Raji (cell line): Measurements from ENCODE around the gene CCBE1.

ENCODE experiments used
- POLR2A ChIP-seq: IDR thresholded peaks from 2 replicates; pipeline ENCODE4 v1.6.1; 2011; ENCODE audit warnings: low read depth, low read length, control low read depth; ENCODE audit not compliant: insufficient read depth

CCBE1 gene

DNA sequence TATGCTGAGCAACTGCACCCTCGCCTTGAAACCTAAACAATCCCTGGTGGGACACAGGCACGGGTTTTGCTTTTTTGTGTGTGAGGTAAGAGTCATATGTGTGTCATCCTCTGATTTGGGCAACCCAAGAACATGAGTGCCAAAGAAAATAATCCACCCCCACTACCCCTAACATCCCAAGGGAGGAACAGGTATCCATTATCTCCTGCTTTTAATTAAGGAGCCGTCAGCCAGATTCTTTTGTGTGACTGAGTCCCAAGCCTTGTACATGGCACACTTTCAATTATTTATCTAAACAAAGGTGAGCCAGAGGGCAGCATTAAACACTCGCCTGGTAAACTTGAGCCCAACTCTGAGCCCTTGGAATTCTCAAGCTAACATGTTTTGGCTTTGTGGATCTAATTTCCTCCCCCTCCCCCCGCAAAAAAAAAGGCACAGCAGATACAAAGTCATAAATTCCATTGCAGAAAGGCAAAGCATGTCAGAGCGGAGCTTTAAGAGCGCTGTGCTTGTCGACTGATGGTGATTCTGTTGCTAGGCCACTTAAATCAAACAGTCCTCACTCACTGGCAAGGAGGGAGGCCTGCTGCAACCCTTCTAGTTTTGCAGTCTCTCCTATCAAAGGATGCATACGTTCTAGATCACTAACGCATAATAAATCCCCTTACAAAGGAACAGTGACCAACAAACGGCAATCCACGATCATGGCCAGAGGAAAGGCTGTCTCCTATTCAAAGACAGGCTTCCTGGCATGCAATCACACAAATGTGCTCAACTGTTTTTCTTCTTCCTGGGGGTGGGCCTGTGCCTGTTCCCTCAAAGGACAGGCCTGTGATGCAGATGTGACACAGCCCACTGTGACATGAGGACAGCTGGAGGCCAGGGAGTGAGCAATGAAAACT lies 194.7 kb downstream of the CCBE1 start:
- TF ChIP-seq POLR2A = no peak

DNA sequence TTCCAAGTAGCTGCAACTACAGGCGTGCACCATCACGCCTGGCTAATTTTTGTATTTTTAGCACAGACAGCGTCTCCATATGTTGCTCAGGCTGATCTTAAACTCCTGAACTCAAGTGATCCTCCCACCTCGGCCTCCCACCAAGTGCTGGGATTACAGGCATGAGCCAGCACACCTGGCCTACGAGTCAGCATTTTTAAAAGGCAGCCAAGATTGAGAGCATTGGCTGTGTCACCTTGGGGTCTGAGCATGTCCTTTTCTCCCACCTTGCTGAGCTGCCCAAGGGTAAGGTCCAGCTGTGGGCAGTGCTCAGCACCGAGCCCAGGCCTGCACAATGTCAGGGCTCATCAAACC lies 195.3 kb downstream of the CCBE1 start:
- TF ChIP-seq POLR2A = no peak

DNA sequence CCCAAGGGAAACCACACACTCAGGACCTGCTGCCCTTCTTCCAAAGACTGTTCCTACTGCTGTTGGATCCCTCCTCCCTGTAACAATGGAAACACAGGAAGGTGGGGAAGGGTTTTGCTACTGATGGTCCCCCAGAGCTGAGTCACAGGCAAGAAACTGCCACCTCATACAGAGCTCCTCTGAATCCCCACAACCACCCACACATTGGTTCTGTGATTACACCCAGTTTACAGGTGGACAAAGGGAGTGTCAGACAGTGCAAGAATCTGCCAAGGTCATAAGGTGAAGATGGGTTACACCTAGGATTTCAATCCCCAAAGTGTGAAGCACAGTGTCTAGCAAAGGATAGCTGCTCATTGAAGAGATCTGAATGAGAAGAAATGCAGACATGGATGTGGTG lies 196.5 kb downstream of the CCBE1 start:
- no peak for TF ChIP-seq POLR2A

DNA sequence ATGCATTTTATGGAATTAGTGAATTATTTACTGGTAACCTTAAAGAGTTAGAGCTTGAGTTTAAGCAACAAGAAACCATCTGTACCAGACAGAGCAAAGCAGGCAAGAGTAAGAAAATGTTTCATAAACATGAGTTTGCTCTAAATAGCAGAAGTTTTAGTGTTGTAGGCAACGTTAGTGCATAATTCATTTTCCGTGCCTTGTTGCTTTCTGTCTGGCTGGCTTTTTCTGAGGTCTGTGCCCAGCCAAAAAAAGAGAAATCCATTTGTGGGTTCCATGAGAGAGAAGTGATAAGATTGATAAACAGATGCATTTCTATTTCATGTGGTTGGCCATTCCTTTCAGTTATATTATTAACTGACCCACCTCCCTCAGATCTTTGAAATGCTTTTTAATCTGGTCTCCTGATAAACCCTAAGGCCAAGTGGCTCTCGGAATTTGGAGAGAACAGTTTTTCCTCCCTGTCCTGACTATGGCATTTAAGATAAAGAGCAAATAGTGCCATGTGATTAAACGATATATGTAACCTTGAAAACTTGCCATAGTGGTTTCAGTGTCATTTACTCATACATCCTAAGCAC lies 198.6 kb downstream of the CCBE1 start:
- TF ChIP-seq POLR2A = no peak

DNA sequence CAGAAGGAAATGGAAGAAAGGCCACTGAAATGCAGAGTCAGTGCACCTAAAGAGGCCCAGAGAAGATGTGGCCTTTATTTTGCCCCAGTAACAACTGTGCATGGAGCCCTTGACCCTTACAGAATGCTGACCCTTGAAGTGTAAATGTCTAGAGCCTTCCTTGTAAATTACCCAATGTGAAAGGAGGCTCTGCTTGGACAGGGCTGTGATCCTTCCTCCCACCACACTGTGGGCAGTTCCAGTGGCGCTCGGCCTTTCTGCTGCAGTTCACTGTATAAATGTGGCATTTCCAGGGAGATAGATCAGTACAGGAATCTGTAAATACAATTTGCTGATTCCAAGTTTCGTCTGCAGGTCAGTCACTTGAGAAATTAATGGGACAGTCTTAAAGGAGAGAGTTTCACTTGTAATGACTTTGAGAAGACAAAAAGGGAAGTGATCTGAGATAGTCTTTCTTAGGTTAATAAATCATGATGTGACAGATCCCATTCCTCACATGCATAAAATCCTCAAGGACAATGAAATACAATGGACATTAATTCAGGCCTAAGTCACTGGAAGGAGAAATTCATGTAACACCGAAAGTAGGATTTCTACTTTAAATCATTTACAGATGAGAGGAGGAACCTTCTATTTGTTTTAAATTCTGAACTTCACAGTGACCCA lies 204.3 kb downstream of the CCBE1 start:
- no peak for TF ChIP-seq POLR2A

DNA sequence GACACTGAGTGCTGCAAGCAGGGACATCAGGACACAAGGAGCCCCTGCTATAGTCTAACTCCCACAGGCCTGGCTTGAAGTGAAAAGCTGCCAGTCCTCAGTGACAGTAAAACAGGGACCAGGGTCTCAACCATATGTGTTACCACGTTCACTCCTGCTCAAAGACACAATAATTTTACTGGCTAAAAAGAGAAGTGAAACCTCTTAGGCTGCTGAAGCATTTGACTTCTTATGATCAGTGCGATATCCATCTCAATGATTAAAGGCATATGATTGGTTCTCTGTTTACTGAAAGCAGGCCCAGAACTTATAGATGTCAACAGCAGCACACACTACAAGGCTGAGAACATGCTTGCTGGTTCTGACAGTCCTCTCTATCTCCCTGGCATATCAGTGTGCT lies 208.3 kb downstream of the CCBE1 start:
- TF ChIP-seq POLR2A = no peak

DNA sequence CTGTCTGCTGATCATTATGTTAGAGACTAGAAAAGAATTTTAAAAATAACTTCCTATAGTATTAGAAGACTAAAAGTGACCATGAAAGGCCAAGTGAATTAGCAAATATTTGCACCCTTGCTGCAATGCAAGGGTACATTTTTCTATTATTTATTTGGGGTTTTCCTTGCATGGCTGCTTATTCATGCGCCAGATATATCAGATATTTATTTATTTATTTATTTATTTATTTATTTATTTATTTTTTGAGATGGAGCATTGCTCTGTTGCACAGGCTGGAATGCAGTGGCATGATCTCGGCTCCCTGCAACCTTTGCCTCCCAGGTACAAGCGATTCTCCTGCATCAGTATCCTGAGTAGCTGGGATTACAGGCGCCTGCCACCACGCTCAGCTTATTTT lies 211.8 kb downstream of the CCBE1 start:
- no peak for TF ChIP-seq POLR2A

DNA sequence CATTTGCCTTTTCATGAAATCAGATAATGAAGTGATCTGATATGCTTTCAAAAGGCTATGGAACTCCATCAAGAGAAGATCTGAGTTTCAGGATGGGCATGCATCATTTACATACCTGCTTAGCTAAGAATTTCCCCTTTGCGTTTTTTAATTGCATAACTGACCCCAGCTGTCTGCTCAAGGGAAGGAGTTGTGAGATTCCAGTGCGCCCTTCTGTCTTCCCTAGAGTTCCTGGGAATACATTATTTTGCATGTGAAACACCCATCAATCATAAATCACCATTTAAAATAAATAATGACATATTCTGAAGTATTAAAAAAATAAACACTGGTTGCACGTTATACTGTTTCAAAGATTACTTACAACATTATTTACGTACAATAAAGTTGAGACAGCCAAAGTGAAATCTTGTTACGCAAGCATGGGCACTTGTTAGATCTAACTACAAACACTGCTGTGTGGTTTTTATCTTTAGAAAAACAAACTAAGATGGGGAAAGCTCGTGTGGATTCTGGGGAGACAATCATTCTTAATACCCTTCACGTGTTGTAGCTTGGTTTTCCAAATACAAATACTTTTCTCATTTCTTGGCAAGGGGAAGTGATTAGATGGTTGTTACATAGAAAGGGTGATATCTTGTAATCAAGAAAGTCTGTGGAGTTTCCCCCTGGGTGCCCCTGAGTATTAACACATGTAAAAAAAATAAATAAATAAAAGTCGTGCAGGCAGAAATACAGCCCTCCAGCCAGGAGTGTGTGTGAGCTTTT lies 212.5 kb downstream of the CCBE1 start:
- no peak for TF ChIP-seq POLR2A

DNA sequence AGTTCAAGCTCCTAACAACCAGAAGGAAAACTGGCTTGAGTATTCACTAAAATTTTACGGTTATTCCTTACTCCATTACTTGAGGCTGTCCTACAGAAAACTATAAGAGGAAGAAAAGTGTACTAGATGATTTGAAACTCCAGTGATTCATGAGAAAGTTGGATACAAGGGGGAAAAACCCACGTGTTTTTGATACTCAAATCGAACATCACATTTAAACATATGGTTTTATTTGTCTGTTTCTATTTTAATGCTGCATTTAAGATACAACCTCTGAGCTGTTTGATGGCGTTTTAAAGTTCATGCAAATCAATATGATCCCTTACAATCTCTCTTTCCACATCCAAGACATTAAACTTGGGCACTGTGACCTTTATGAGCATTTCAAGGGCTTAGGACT lies 213.1 kb downstream of the CCBE1 start:
- no peak for TF ChIP-seq POLR2A

DNA sequence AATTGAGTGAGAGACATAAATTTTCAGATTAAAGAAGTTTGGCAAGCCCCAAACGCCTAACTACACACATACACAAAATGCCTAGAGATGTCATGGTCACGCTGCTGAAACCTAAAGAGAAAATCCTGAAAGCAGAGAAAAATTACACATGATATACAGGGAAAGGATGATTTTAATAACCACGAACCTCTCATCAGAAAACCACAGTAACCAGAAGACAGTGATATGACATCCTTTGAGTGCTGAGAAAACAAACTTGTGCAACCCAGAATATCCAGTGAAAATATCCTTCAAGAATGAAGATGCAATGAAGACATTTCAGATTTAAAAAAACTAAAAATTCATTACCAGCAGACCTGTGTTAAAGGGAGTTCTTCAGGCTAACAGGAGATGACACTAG lies 215.8 kb downstream of the CCBE1 start:
- TF ChIP-seq POLR2A = no peak

DNA sequence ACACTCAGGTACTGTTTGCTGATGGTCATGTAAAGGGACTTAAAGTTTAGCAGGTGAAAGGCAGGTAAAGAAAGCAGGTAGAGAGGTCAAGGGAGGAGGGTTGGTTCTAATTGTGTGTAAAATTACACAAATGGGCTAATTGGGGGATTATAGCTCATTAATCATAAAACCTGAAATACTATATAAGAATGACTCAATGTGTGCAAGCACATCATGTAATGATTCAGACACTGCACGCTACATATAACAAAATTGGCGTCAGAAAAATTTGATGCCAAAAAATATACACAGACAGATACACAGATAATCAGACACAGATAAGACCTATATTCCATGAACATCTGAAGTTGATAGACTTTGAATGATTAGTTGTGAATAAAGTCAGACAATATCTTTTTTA lies 217.4 kb downstream of the CCBE1 start:
- TF ChIP-seq POLR2A = no peak

DNA sequence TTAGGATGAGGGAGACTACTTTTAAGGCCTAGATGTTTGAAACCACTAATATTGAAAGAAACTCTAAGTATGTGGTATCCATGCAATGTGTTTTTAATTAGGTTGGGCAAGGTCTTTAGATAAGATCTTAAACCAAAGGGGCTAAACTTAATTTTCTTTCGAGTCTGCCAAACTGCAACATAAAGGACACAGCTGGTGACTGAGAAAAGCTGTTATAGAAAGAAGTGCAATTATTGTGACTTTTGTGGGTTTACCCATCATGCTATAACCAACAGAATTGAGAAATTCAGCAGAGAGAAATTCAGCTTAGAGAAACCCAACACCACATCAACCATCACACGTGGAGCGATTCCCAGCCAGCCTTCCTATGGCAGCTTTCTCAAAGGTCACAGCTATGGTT lies 218.6 kb downstream of the CCBE1 start:
- no peak for TF ChIP-seq POLR2A

DNA sequence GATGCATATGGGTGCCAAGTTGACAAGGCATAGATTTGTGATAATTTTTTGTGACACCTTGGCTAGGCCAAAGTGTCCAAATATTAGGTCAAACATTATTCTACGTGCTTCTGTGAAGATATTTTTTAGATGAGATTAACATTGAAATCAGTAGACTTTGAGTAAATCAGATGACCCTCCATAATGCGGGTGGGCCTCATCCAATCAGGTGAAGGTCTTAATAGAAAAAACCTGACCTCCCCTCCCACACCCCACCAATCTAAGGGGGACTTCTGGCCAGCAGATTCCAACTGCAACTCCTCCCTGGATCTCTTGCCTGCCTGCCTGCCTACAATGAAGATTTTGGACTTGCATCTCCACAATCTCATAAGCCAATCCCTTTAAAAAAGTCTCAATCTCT lies 219.4 kb downstream of the CCBE1 start:
- no peak for TF ChIP-seq POLR2A

DNA sequence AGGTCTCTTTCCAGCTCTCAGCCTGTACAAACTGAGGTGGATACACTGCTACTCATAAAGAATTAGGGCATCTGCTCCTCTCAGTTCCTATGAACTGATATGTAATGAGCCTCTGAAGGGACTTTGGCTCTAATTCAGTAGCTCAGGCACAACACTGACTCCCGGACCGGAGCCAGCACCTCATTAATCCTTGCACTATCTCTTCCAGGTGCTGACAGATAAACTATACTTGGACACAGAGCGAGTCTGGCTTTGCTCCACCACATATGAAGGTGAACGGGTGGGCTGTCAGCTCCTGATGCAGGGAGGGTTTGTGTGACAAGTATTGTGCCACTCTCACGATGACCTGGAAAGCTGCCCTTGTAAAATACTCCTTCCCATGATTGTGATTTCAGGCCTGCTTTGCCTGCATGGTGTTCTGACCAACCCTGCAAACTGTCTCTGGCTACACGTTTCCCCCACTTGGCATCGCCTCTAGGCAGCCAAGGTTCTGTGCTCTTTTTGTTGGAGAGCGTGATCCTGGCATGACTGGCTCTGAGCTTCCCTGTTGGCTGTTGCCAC lies 226.6 kb downstream of the CCBE1 start:
- TF ChIP-seq POLR2A = no peak
